NB4 (cell line): ENCODE results near the gene LAMTOR2.

Source experiments
- DNase-seq: peaks from one replicate; pipeline ENCODE4 v3.0.0; 2010; ENCODE audit warnings: low read depth
- H3K4me3 ChIP-seq: one replicate; pipeline ENCODE4 v1.5.1; 2011; ENCODE audit warnings: mild to moderate bottlenecking, low read depth, low read length, moderate library complexity
- CTCF ChIP-seq: IDR thresholded peaks from one replicate; pipeline ENCODE4 v1.5.1; 2012; ENCODE audit warnings: low read depth, low read length
- MYC ChIP-seq: IDR thresholded peaks from 2 replicates; pipeline ENCODE4 v1.6.1; 2011; ENCODE audit warnings: low read depth, low read length
- POLR2A ChIP-seq: IDR thresholded peaks from 2 replicates; pipeline ENCODE4 v1.6.1; 2011; ENCODE audit warnings: mild to moderate bottlenecking; ENCODE audit not compliant: insufficient read length; ENCODE audit errors: extremely low read depth
- TF ChIP-seq, protein P1 (sequence below): IDR thresholded peaks from 2 replicates; pipeline ENCODE4 v1.6.1; 2011; ENCODE audit warnings: low read depth, low read length

LAMTOR2 gene

DNA sequence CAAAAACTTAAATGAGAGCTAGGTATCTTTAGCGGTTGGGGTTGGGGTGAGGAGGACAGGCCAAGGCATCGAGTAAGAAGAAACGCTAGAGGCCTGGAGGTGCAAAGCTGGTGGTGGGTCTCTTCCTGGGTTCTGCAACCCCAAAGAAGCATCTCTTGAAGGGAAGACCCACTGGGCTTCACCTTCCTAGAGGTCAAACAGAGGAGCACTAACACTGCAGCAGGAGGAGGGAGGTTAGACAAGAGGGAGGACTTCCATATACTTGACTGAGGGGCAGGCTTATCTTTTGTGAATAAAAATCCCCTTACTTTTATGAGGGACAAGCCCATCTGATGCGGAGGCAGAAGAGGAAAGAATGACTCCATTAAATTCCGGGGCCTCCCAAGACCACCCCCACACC, 25.2 kb downstream of the LAMTOR2 start:
- no peak overlapping the region for H3K4me3 ChIP-seq
- TF ChIP-seq MYC (no peak), CTCF (no peak), POLR2A (no peak)
- TF ChIP-seq, protein P1, sequence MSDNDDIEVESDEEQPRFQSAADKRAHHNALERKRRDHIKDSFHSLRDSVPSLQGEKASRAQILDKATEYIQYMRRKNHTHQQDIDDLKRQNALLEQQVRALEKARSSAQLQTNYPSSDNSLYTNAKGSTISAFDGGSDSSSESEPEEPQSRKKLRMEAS, result no peak
- no peak for DNase-seq

DNA sequence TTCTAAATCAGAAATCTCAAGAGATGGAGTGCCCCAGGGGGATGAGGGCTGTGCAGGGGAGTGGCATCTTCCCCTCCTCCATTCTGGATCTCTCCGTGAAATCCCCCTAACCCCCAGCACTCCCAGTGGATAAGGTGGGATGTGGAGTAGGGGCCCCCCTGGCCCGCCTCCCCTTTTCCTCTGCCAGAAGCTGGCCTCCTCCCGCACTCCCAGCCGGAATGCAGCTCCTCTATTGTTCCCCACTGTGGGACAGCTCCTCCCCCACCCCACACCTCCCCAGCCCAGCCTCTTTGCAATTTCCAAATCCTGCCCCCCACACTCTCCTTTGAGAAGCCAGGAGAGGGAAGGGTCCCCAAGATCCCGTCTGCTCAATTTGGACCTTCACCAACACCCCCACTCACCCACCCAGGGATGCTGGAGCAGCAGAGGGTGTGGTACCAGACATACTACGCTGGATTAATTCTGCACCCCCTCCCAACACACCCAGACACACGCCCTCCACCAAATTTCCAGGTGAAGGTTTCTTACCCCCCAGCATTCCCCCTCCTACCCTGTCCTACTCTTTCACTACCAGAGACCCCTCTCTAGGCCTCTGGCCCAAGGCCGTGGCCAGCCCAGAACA, 25.8 kb downstream of the LAMTOR2 start:
- DNase-seq, result no peak
- TF ChIP-seq MYC (no peak), POLR2A (no peak), CTCF (no peak)
- TF ChIP-seq, protein P1, result no peak
- no peak overlapping the region for H3K4me3 ChIP-seq

DNA sequence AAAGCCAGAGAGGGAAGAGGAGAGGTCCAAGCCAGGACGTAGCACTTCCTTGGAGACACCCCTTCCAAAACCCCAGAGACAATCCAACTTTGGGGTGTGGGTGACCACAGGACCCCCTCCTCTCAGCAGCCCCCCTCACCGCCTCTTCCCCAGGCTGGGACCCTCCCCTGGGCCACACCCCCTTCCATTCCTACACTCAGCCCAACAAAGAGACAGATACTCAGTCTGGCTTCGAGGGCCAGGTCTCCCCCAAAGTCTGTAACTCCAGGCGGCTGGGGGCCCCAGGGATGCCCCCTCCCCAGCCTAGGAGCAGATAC, 26.2 kb downstream of the LAMTOR2 start:
- no peak overlapping the region for H3K4me3 ChIP-seq
- TF ChIP-seq MYC (no peak), POLR2A (no peak)
- TF ChIP-seq, protein P1, result no peak
- no peak for DNase-seq

DNA sequence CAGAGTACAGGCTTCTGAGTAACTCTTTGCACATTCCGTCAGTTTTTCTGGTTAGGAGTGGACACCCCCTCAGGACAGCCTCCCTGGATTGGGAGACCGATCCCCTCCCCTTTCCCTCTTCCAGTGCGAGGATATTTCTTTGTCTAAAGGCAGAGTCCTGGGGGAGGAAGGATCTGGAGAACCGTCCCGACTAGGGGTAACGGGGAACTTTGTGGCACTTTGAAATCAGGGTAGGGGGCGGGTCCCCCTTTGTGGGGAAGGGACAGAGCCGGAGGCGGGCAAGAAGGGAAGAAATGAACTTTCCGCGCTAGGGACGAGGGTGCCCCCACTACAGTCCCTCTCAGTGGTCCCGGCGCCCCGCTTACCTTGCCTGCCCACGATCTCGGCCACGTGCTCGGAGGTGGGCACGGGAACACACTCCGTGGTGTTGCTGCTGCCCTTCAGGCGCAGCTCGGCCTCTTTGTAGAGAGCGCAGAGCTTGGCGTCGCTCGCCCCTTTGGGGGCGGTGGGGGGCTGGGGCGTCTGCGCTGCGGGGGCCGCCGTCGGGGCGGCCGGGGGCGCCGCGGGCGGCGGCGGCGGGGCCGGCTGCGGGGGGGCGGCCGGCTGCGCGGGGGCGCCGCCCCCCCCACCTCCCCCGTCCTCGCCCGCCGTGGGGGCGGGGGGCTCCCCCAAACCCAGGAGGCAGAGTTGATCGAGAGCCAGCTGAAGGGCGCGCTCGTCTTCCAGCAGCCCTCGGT, 26.8 kb downstream of the LAMTOR2 start:
- no peak overlapping the region for H3K4me3 ChIP-seq
- no peak for DNase-seq
- TF ChIP-seq, protein P1, result no peak
- no peak for TF ChIP-seq CTCF
- no peak for TF ChIP-seq POLR2A
- TF ChIP-seq MYC, result no peak

GRCh38 chr1:156081917-156082308, 27.3 kb downstream of the LAMTOR2 start:
- peak overlapping the region; percentile 69 for H3K4me3 ChIP-seq
- TF ChIP-seq CTCF, result no peak
- no peak for TF ChIP-seq MYC
- TF ChIP-seq, protein P1, result no peak
- no peak for TF ChIP-seq POLR2A
- DNase-seq, result no peak

- H3K4me3 ChIP-seq, result peak within 1 kb of the TSS; percentile 69
- TF ChIP-seq MYC (peak; percentile 59; the same call in 1 of the 2 replicates), POLR2A (no peak), CTCF (peak; percentile 3)
- TF ChIP-seq, protein P1, result peak; percentile 56; the same call in 1 of the 2 replicates
- peak; percentile 73 for DNase-seq
Measured at GRCh38 chr1:156082309-156083091, 27.9 kb downstream of the LAMTOR2 start, which contains the start of gene MEX3A. Gene MEX3A (minus strand): TSS chr1:156082465. CDS start chr1:156081998, 467 bp downstream.
